HCT116 (cell line): ENCODE results near the gene OR7G1. TPM values are rescaled to one million over a fixed set of nuclear protein-coding genes. Genes with fewer than 3 reads are reported as not detected.

ENCODE experiments used
- ATAC-seq: fragments of 200-7000 bp; cut with Tn5 transposase; 2 replicates; pipeline ENCODE4 v1.9.1; 2020; ENCODE audit warnings: mild to moderate bottlenecking, moderate library complexity
- BruUV-seq: library from RNA; stranded (reverse); fragments of 400-500 nt; replicated peaks from 2 replicates; lab custom pipeline; 2021; lab: Mats Ljungman, UMichigan
- CTCF ChIA-PET: fragments of 300-600 bp; sonication (Branson Sonifier 250); formaldehyde crosslinking; loops from one replicate; lab custom pipeline; 2021; ENCODE audit warnings: antibody characterized with exemption; lab: Charles Lee
- POLR2A ChIA-PET: fragments of 300-600, 350-600 bp; sonication (Branson Sonifier 250); formaldehyde crosslinking; loops from one replicate; lab custom pipeline; 2021; ENCODE audit warnings: antibody characterized with exemption; lab: Charles Lee
- RAD21 ChIA-PET, 2 experiments: fragments of 300-600 bp; sonication (Branson Sonifier 250); formaldehyde crosslinking; loops; one replicate each; lab custom pipeline; 2023; ENCODE audit warnings: low total read pairs in 2 of 2; ENCODE audit not compliant: uncharacterized antibody in 2 of 2, unreplicated experiment in 2 of 2, low non-redundant PET in 1 of 2; lab: Charles Lee
- DNase-seq: peaks from one replicate; pipeline ENCODE4 v3.0.0-alpha.2; 2010; ENCODE audit warnings: low read depth, low spot score
- H2AFZ ChIP-seq: fragments of 200-600 bp; shearing (Covaris generic), sonication (generic); 2 replicates; pipeline ENCODE4 v1.6.1; 2017; ENCODE audit warnings: low read depth, mixed run types, mixed read lengths, antibody characterized with exemption, low read length; ENCODE audit not compliant: poor library complexity, severe bottlenecking
- H3K27ac ChIP-seq: 2 replicates; pipeline ENCODE4 v1.5.1; 2012; ENCODE audit warnings: low read depth, low read length
- H3K27me3 ChIP-seq: fragments of 200-600 bp; sonication (generic); 2 replicates; pipeline ENCODE4 v1.6.1; 2016; ENCODE audit warnings: mixed run types, low read length, mixed read lengths; ENCODE audit not compliant: insufficient read depth
- H3K36me3 ChIP-seq, 2 experiments: fragments of 200-500 bp in 1 of 2; fragments of 200-600 bp in 1 of 2; sonication (Bioruptor generic) in 1 of 2; sonication (generic) in 1 of 2; 2 replicates each; pipeline versions ENCODE4 v1.5.1 to v1.6.1; 2014 to 2016; ENCODE audit warnings: low read length in 2 of 2, inconsistent platforms in 1 of 2, mixed read lengths in 1 of 2, mixed run types in 1 of 2; ENCODE audit not compliant: insufficient read depth in 2 of 2, control insufficient read depth in 1 of 2
- H3K4me1 ChIP-seq, 2 experiments: fragments of 200-600 bp in 1 of 2; sonication (generic) in 1 of 2; 2 replicates each; pipeline versions ENCODE4 v1.5.1 to v1.6.1; 2012 to 2017; ENCODE audit warnings: low read length in 2 of 2, inconsistent platforms in 1 of 2, mild to moderate bottlenecking in 1 of 2, mixed read lengths in 1 of 2, mixed run types in 1 of 2, moderate library complexity in 1 of 2; ENCODE audit not compliant: insufficient read depth in 2 of 2, control insufficient read depth in 1 of 2
- H3K4me2 ChIP-seq: fragments of 200-600 bp; sonication (generic); 2 replicates; pipeline ENCODE4 v1.6.1; 2017; ENCODE audit warnings: mixed run types, low read length, mixed read lengths
- H3K4me3 ChIP-seq, 2 experiments: fragments of 200-600 bp in 1 of 2; sonication (generic) in 1 of 2; replicated peaks in 1 of 2; 2 replicates each; pipeline ENCODE4 v1.5.1; 2011 to 2016; ENCODE audit warnings: low read length in 2 of 2, control low read depth in 1 of 2, low read depth in 1 of 2, mild to moderate bottlenecking in 1 of 2, mixed read lengths in 1 of 2, mixed run types in 1 of 2
- H3K79me2 ChIP-seq: fragments of 200-600 bp; sonication (generic); 2 replicates; pipeline ENCODE4 v1.6.1; 2017; ENCODE audit warnings: mild to moderate bottlenecking, mixed run types, low read length, moderate library complexity, mixed read lengths; ENCODE audit not compliant: insufficient read depth
- H3K9ac ChIP-seq: fragments of 200-600 bp; sonication (generic); 2 replicates; pipeline ENCODE4 v1.6.1; 2016; ENCODE audit warnings: low read length, mixed read lengths
- H3K9me2 ChIP-seq: fragments of 200-600 bp; sonication (generic), shearing (Covaris generic); 2 replicates; pipeline ENCODE4 v1.6.1; 2017; ENCODE audit warnings: mixed run types, mild to moderate bottlenecking, moderate library complexity; ENCODE audit not compliant: insufficient read depth
- H3K9me3 ChIP-seq, 2 experiments: fragments of 200-500 bp in 1 of 2; fragments of 200-600 bp in 1 of 2; sonication (Bioruptor generic) in 1 of 2; sonication (generic) in 1 of 2; 2 replicates each; pipeline ENCODE4 v1.6.1; 2014 to 2017; ENCODE audit warnings: low read length in 2 of 2, mixed read lengths in 2 of 2, inconsistent platforms in 1 of 2, low read depth in 1 of 2, mild to moderate bottlenecking in 1 of 2, mixed run types in 1 of 2, moderate library complexity in 1 of 2; ENCODE audit not compliant: control insufficient read depth in 1 of 2, insufficient read depth in 1 of 2
- H4K20me1 ChIP-seq: fragments of 200-600 bp; sonication (generic), shearing (Covaris generic); 2 replicates; pipeline ENCODE4 v1.6.1; 2017; ENCODE audit warnings: mixed run types, mild to moderate bottlenecking, moderate library complexity; ENCODE audit not compliant: insufficient read depth
- CBX3 ChIP-seq: IDR thresholded peaks from 2 replicates; pipeline ENCODE4 v1.6.1; 2012; ENCODE audit warnings: low read depth
- EZH2 ChIP-seq: fragments of 200-600 bp; sonication (generic); IDR thresholded peaks from 2 replicates; pipeline ENCODE4 v1.6.1; 2017; ENCODE audit warnings: antibody characterized with exemption, mixed run types
- EZH2phosphoT487 ChIP-seq: fragments of 200-600 bp; IDR thresholded peaks from 2 replicates; pipeline ENCODE4 v1.6.1; 2018; ENCODE audit warnings: antibody characterized with exemption, borderline replicate concordance
- JUND ChIP-seq: IDR thresholded peaks from 2 replicates; pipeline ENCODE4 v1.6.1; 2012
- MAX ChIP-seq: IDR thresholded peaks from 2 replicates; pipeline ENCODE4 v1.6.1; 2012
- POLR2A ChIP-seq: IDR thresholded peaks from 2 replicates; pipeline ENCODE4 v1.7.0; 2011; ENCODE audit warnings: borderline replicate concordance; ENCODE audit not compliant: insufficient read depth, insufficient read length; ENCODE audit errors: extremely low read depth
- POLR2AphosphoS5 ChIP-seq: IDR thresholded peaks from 2 replicates; pipeline ENCODE4 v1.6.1; 2011; ENCODE audit warnings: mild to moderate bottlenecking, low read depth, low read length, moderate library complexity
- SP1 ChIP-seq: IDR thresholded peaks from 2 replicates; pipeline ENCODE4 v1.6.1; 2012; ENCODE audit warnings: low read depth
- TCF7L2 ChIP-seq: IDR thresholded peaks from 2 replicates; pipeline ENCODE4 v1.7.0; 2011; ENCODE audit warnings: borderline replicate concordance, inconsistent platforms; ENCODE audit not compliant: insufficient read depth, insufficient read length; ENCODE audit errors: extremely low read depth
- YY1 ChIP-seq: IDR thresholded peaks from 2 replicates; pipeline ENCODE4 v1.6.1; 2011; ENCODE audit warnings: low read length, low read depth, moderate library complexity, mild to moderate bottlenecking; ENCODE audit not compliant: insufficient replicate concordance; ENCODE audit errors: extremely low read depth
- ZFX ChIP-seq: fragments of 450-650 bp; IDR thresholded peaks from 2 replicates; pipeline ENCODE4 v1.6.1; 2017
- ZNF274 ChIP-seq: fragments of 200-500 bp; sonication (Bioruptor generic); IDR thresholded peaks from 2 replicates; pipeline ENCODE4 v1.6.1; 2014; ENCODE audit warnings: mild to moderate bottlenecking, low read depth, low read length, inconsistent platforms
- intact Hi-C: fragments of 100-400 bp; cut with micrococcal nuclease; formaldehyde crosslinking; loops from 2 replicates; pipeline ENCODE4 v1.10.0; 2022
- total RNA-seq: library from RNA; stranded (reverse); gene quantifications from one replicate; pipeline ENCODE4 v1.2.1, GENCODE V29; 2021; ENCODE audit not compliant: unreplicated experiment
- TF ChIP-seq, protein P1 (sequence below): IDR thresholded peaks from 2 replicates; pipeline ENCODE4 v1.6.1; 2012
- TF ChIP-seq, protein P2 (sequence below): IDR thresholded peaks from 2 replicates; pipeline ENCODE4 v1.6.1; 2011; ENCODE audit warnings: mild to moderate bottlenecking, low read length, moderate library complexity; ENCODE audit not compliant: insufficient replicate concordance; ENCODE audit errors: extremely low read depth
- TF ChIP-seq, protein P3 (sequence below): IDR thresholded peaks from 2 replicates; pipeline ENCODE4 v1.6.1; 2012; ENCODE audit warnings: low read depth

Gene OR7G1
- total RNA-seq, 1 experiment from 2014 or later, result not detected

DNA sequence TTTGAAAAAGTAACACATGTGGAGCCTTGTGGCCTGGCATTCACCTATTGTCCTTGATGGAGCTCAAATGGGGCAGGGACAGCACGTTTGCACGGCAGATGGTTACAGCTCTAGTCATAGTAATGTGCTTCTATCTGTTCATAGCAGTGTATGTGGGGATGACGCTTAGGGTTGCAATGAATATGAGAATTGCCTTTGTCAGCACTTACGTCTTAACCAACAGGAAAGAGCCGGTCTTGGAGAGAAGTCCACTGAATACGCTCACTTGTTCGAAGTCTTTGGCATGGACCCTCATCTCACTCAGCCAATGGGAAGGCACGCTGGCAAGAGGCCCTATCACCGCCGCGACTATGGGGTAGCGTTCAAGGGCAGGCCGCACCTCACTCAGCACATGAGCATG lies 44.3 kb upstream of the OR7G1 start:
- Histone ChIP-seq H3K9me3 (peaks cover 47 to 63% of the 10 kb centered on the region in 2 experiments; a peak in 3 of 4 replicates), H3K9me2 (no peaks in the 10 kb centered on the region), H4K20me1 (no peaks in the 10 kb centered on the region), H3K79me2 (peaks cover 56% of the 10 kb centered on the region), H3K4me1 (no peaks in the 10 kb centered on the region), H3K27me3 (no peaks in the 10 kb centered on the region), H3K36me3 (peaks cover 63 to 84% of the 10 kb centered on the region in 2 experiments), H3K27ac (no peak overlapping the region), H3K4me2 (no peak overlapping the region), H2AFZ (no peak overlapping the region), H3K4me3 (no peak overlapping the region), H3K9ac (no peak overlapping the region)
- CTCF ChIA-PET, result no interaction called here
- ATAC-seq (no peak), DNase-seq (no peak)
- RAD21 ChIA-PET, result no interaction called here
- POLR2A ChIA-PET, result no interaction called here
- BruUV-seq, result no TSS peak
- intact Hi-C loops, result no loop called here
- TF ChIP-seq MAX, result no peak
- no peak for TF ChIP-seq ZFX
- TF ChIP-seq, protein P1, sequence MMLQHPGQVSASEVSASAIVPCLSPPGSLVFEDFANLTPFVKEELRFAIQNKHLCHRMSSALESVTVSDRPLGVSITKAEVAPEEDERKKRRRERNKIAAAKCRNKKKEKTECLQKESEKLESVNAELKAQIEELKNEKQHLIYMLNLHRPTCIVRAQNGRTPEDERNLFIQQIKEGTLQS, result no peak
- no peak for TF ChIP-seq CBX3
- TF ChIP-seq, protein P2, sequence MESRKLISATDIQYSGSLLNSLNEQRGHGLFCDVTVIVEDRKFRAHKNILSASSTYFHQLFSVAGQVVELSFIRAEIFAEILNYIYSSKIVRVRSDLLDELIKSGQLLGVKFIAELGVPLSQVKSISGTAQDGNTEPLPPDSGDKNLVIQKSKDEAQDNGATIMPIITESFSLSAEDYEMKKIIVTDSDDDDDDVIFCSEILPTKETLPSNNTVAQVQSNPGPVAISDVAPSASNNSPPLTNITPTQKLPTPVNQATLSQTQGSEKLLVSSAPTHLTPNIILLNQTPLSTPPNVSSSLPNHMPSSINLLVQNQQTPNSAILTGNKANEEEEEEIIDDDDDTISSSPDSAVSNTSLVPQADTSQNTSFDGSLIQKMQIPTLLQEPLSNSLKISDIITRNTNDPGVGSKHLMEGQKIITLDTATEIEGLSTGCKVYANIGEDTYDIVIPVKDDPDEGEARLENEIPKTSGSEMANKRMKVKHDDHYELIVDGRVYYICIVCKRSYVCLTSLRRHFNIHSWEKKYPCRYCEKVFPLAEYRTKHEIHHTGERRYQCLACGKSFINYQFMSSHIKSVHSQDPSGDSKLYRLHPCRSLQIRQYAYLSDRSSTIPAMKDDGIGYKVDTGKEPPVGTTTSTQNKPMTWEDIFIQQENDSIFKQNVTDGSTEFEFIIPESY, result no peak
- TF ChIP-seq, protein P3, sequence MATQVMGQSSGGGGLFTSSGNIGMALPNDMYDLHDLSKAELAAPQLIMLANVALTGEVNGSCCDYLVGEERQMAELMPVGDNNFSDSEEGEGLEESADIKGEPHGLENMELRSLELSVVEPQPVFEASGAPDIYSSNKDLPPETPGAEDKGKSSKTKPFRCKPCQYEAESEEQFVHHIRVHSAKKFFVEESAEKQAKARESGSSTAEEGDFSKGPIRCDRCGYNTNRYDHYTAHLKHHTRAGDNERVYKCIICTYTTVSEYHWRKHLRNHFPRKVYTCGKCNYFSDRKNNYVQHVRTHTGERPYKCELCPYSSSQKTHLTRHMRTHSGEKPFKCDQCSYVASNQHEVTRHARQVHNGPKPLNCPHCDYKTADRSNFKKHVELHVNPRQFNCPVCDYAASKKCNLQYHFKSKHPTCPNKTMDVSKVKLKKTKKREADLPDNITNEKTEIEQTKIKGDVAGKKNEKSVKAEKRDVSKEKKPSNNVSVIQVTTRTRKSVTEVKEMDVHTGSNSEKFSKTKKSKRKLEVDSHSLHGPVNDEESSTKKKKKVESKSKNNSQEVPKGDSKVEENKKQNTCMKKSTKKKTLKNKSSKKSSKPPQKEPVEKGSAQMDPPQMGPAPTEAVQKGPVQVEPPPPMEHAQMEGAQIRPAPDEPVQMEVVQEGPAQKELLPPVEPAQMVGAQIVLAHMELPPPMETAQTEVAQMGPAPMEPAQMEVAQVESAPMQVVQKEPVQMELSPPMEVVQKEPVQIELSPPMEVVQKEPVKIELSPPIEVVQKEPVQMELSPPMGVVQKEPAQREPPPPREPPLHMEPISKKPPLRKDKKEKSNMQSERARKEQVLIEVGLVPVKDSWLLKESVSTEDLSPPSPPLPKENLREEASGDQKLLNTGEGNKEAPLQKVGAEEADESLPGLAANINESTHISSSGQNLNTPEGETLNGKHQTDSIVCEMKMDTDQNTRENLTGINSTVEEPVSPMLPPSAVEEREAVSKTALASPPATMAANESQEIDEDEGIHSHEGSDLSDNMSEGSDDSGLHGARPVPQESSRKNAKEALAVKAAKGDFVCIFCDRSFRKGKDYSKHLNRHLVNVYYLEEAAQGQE, result no peak
- no peak for TF ChIP-seq JUND
- TF ChIP-seq POLR2AphosphoS5, result no peak
- TF ChIP-seq SP1, result no peak
- TF ChIP-seq EZH2, result no peak
- TF ChIP-seq ZNF274, result no peak
- no peak for TF ChIP-seq YY1
- no peak for TF ChIP-seq EZH2phosphoT487
- TF ChIP-seq TCF7L2, result no peak
- no peak for TF ChIP-seq POLR2A
